HepG2 (cell line): ENCODE results near the gene KIF26B. TPM values are rescaled to one million over a fixed set of nuclear protein-coding genes. Genes with fewer than 3 reads are reported as not detected.

Experiments used
- ATAC-seq: fragments of 200-7000 bp; cut with Tn5 transposase; 3 replicates; pipeline ENCODE4 v1.9.1; 2020; ENCODE audit warnings: mild to moderate bottlenecking, moderate library complexity
- BruUV-seq: library from RNA; stranded (reverse); fragments of 400-500 nt; replicated peaks from 2 replicates; lab custom pipeline; 2021; lab: Mats Ljungman, UMichigan
- CTCF ChIA-PET: fragments of 300-600 bp; formaldehyde crosslinking; extraction: SDS; loops from one replicate; lab custom pipeline; 2021; ENCODE audit warnings: low total read pairs, inconsistent platforms, low intra/inter-chr PET ratio; lab: Yijun Ruan, JAX
- POLR2A ChIA-PET: fragments of 350-600 bp; sonication (Branson Sonifier 250); formaldehyde crosslinking; loops from one replicate; lab custom pipeline; 2020; ENCODE audit warnings: antibody characterized with exemption, inconsistent platforms; lab: Yijun Ruan, JAX
- DNase-seq: peaks from one replicate; pipeline ENCODE4 v3.0.0-alpha.2; 2015; ENCODE audit warnings: low spot score
- FAIRE-seq: peaks from 3 replicates; lab custom pipeline; 2011; peaks lifted over from hg19 to GRCh38; lab: Jason Lieb, UNC
- H2AFZ ChIP-seq: one replicate; pipeline ENCODE4 v1.6.1; 2011; ENCODE audit warnings: low read length, inconsistent platforms
- H3K27ac ChIP-seq: fragments of 300-600 bp; 3 replicates; pipeline ENCODE4 v1.8.0; 2011; ENCODE audit warnings: mixed run types, mild to moderate bottlenecking, mixed read lengths, low read length, inconsistent platforms; ENCODE audit not compliant: insufficient read depth; ENCODE audit errors: extremely low read length
- H3K27me3 ChIP-seq, 2 experiments: fragments of 200-600 bp in 1 of 2; 2 replicates in 1 of 2; 3 replicates in 1 of 2; pipeline versions ENCODE4 v1.6.0 to v1.8.0; 2011; ENCODE audit warnings: low read length in 2 of 2, mild to moderate bottlenecking in 2 of 2, moderate library complexity in 2 of 2, inconsistent platforms in 1 of 2; ENCODE audit not compliant: insufficient read depth in 2 of 2, control insufficient read depth in 1 of 2
- H3K36me3 ChIP-seq, 2 experiments: fragments of 200-600 bp in 1 of 2; replicated peaks in 1 of 2; 2 replicates in 1 of 2; 3 replicates in 1 of 2; pipeline versions ENCODE4 v1.5.1 to v1.8.0; 2011; ENCODE audit warnings: low read length in 2 of 2, inconsistent platforms in 1 of 2; ENCODE audit not compliant: insufficient read depth in 2 of 2, control insufficient read depth in 1 of 2
- H3K4me1 ChIP-seq: 2 replicates; pipeline ENCODE4 v1.5.1; 2012; ENCODE audit warnings: low read length, inconsistent platforms; ENCODE audit not compliant: insufficient read depth
- H3K4me2 ChIP-seq: 2 replicates; pipeline ENCODE4 v1.6.0; 2011; ENCODE audit warnings: low read depth, low read length, inconsistent platforms
- H3K4me3 ChIP-seq, 3 experiments: fragments of 200-600 bp in 1 of 3; sonication (generic), shearing (Covaris generic) in 1 of 3; replicated peaks in 1 of 3; 2 replicates each; pipeline ENCODE4 v1.5.1; 2011 to 2016; ENCODE audit warnings: low read length in 3 of 3, inconsistent platforms in 2 of 3, low read depth in 2 of 3, mild to moderate bottlenecking in 2 of 3, control low read depth in 1 of 3, mixed read lengths in 1 of 3; ENCODE audit not compliant: insufficient read depth in 1 of 3
- H3K79me2 ChIP-seq: one replicate; pipeline ENCODE4 v1.6.1; 2011; ENCODE audit warnings: low read length, inconsistent platforms; ENCODE audit not compliant: insufficient read depth
- H3K9ac ChIP-seq: 2 replicates; pipeline ENCODE4 v1.6.0; 2011; ENCODE audit warnings: mild to moderate bottlenecking, low read depth, low read length, inconsistent platforms; ENCODE audit not compliant: insufficient read depth
- H3K9me3 ChIP-seq: 2 replicates; pipeline ENCODE4 v1.5.1; 2012; ENCODE audit warnings: mild to moderate bottlenecking, low read length
- H4K20me1 ChIP-seq: 2 replicates; pipeline ENCODE4 v1.6.0; 2011; ENCODE audit warnings: inconsistent platforms, mild to moderate bottlenecking, low read length, moderate library complexity; ENCODE audit not compliant: insufficient read depth
- TCF7L2 ChIP-seq: IDR thresholded peaks from 2 replicates; pipeline ENCODE4 v1.6.1; 2011; ENCODE audit warnings: mild to moderate bottlenecking, low read depth, low read length, moderate library complexity
- ZKSCAN1 ChIP-seq: fragments of 150-350 bp; IDR thresholded peaks from 2 replicates; pipeline ENCODE4 v1.6.1; 2014; ENCODE audit warnings: low read length
- WGBS: methylation state at CpG from one replicate; pipeline ENCODE4 v1.1.6; 2017; ENCODE audit warnings: low lambda C conversion rate; 5-methylcytosine and 5-hydroxymethylcytosine counted together
- in situ Hi-C: cut with HindIII; loops from 2 replicates; pipeline ENCODE4 v1.10.0; 2017; ENCODE audit warnings: low pct_unique_long_range_greater_than_20kb; ENCODE audit not compliant: extremely low pct_ligation_motif_present
- intact Hi-C: fragments of 100-400 bp; cut with micrococcal nuclease; formaldehyde crosslinking; loops from one replicate; pipeline ENCODE4 v1.10.0; 2022; ENCODE audit not compliant: unreplicated experiment
- polyA plus RNA-seq, 8 experiments: library from polyadenylated mRNA; depleted of rRNA in 3 of 8; stranded (reverse) in 7 of 8; unstranded in 1 of 8; fragments of >200 nt; fragmentation: Illumina TruSeq in 4 of 8; extraction: Trizol in 4 of 8; gene quantifications; 2 replicates each; pipeline versions ENCODE4 v1.2.1 to v1.2.3, GENCODE V29; 2011 to 2016; ENCODE audit warnings: low read depth in 4 of 8, missing spikeins in 1 of 8, mixed read lengths in 1 of 8; ENCODE audit not compliant: insufficient read depth in 1 of 8
- total RNA-seq, 5 experiments: library from RNA; depleted of rRNA; stranded (reverse); fragments of >200 nt; fragmentation: Illumina TruSeq; extraction: Trizol; gene quantifications; 2 replicates each; pipeline ENCODE4 v1.2.3, GENCODE V29; 2016; ENCODE audit warnings: low read depth in 1 of 5

Gene KIF26B
- total and polyA plus RNA-seq, 2 of the 13 experiments (the other 11 are each of a cell fraction or from before 2014, with no cell fraction given): 0.08 to 0.09 TPM

GRCh38 chr1:245691897-245692296 is 537.1 kb downstream of the KIF26B start:
- ATAC-seq: no peak
- H4K20me1 ChIP-seq: no peaks in the 10 kb centered on the region
- no peaks in the 10 kb centered on the region for H3K4me1 ChIP-seq
- no peak overlapping the region for H3K4me2 ChIP-seq
- no peak for TF ChIP-seq TCF7L2
- TF ChIP-seq, all 625 proteins: peak for 0
- Histone ChIP-seq H3K4me3 (no peak overlapping the region), H3K27ac (no peak overlapping the region), H3K36me3 (no peaks in the 10 kb centered on the region), H3K27me3 (no peaks in the 10 kb centered on the region), H3K9me3 (no peaks in the 10 kb centered on the region), H3K9ac (no peak overlapping the region), H2AFZ (no peak overlapping the region), H3K79me2 (no peaks in the 10 kb centered on the region)
- intact Hi-C loops: no loop called here
- FAIRE-seq (no peak), DNase-seq (no peak)
- 44% methylated on average over 3 of the region's 3 CpGs for WGBS
- ChIA-PET CTCF (no interaction called here), POLR2A (no interaction called here)
- in situ Hi-C loops: no loop called here
- no TSS peak for BruUV-seq

GRCh38 chr1:245692318-245692717 is 537.5 kb downstream of the KIF26B start:
- in situ Hi-C loops: no loop called here
- no peak for TF ChIP-seq ZKSCAN1
- TF ChIP-seq, all 625 proteins: peak for 0
- no peaks in the 10 kb centered on the region for H3K9me3 ChIP-seq
- 80% methylated on average over 12 of the region's 12 CpGs for WGBS
- no peak overlapping the region for H3K4me2 ChIP-seq
- intact Hi-C loops: no loop called here
- POLR2A ChIA-PET: no interaction called here
- H3K9ac ChIP-seq: no peak overlapping the region
- no peak for ATAC-seq
- H3K27ac ChIP-seq: no peak overlapping the region
- CTCF ChIA-PET: no interaction called here
- H3K4me1 ChIP-seq: no peaks in the 10 kb centered on the region
- H2AFZ ChIP-seq: no peak overlapping the region
- no peaks in the 10 kb centered on the region for H3K27me3 ChIP-seq
- FAIRE-seq: no peak
- no TSS peak for BruUV-seq
- H3K36me3 ChIP-seq: no peaks in the 10 kb centered on the region
- H3K4me3 ChIP-seq: no peak overlapping the region
- H3K79me2 ChIP-seq: no peaks in the 10 kb centered on the region
- no peak for DNase-seq
- H4K20me1 ChIP-seq: no peaks in the 10 kb centered on the region
